SIG-M5 treated with dmso at 0.1 percent for 504 hours (cell line): ENCODE results near the gene GAREM1.
A peak's percentile ranks its signal among the peaks of the same experiment; 100 is the strongest.

Source experiments
- DNase-seq: peaks from one replicate; lab custom pipeline; 2025; ENCODE audit not compliant: unreplicated experiment; lab: John Stamatoyannopoulos, UW

The GAREM1 gene

GRCh38 chr18:32328974-32329373 is 141.7 kb downstream of the GAREM1 start:
- DNase-seq, result no peak

- no peak for DNase-seq
Measured at GRCh38 chr18:32328379-32328778, 142.3 kb downstream of the GAREM1 start.

GRCh38 chr18:32326450-32327308 is 144.0 kb downstream of the GAREM1 start:
- no peak for DNase-seq

GRCh38 chr18:32324181-32324580 is 146.5 kb downstream of the GAREM1 start:
- no peak for DNase-seq

GRCh38 chr18:32321826-32322225 is 148.9 kb downstream of the GAREM1 start:
- no peak for DNase-seq

GRCh38 chr18:32319084-32319483 is 151.6 kb downstream of the GAREM1 start:
- DNase-seq, result no peak

- no peak for DNase-seq
Measured at GRCh38 chr18:32318581-32318980, 152.1 kb downstream of the GAREM1 start.

GRCh38 chr18:32317651-32318050 is 153.0 kb downstream of the GAREM1 start:
- no peak for DNase-seq

- no peak for DNase-seq
Measured at GRCh38 chr18:32315881-32316280, 154.8 kb downstream of the GAREM1 start.

GRCh38 chr18:32310774-32311173 is 159.9 kb downstream of the GAREM1 start:
- no peak for DNase-seq

- no peak for DNase-seq
Measured at GRCh38 chr18:32310101-32310500, 160.6 kb downstream of the GAREM1 start.

- no peak for DNase-seq
Measured at GRCh38 chr18:32308493-32309120, 162.1 kb downstream of the GAREM1 start.

GRCh38 chr18:32303400-32303799 is 167.3 kb downstream of the GAREM1 start:
- DNase-seq, result no peak

GRCh38 chr18:32302806-32303205 is 167.9 kb downstream of the GAREM1 start:
- no peak for DNase-seq

- peak; percentile 1 for DNase-seq
Measured at GRCh38 chr18:32301976-32302743, 168.5 kb downstream of the GAREM1 start.

- no peak for DNase-seq
Measured at GRCh38 chr18:32301361-32301760, 169.3 kb downstream of the GAREM1 start.

GRCh38 chr18:32300914-32301313 is 169.8 kb downstream of the GAREM1 start:
- no peak for DNase-seq

GRCh38 chr18:32299484-32299883 is 171.2 kb downstream of the GAREM1 start:
- DNase-seq, result no peak

- no peak for DNase-seq
Measured at GRCh38 chr18:32298171-32298667, 172.5 kb downstream of the GAREM1 start.

GRCh38 chr18:32297579-32298170 is 173.0 kb downstream of the GAREM1 start:
- DNase-seq, result no peak

- no peak for DNase-seq
Measured at GRCh38 chr18:32296851-32297250, 173.8 kb downstream of the GAREM1 start.
